ENCODE results near the gene RPAP3.

Gene RPAP3

GRCh38 chr12:47743311-47743860 lies 37.6 kb upstream of the RPAP3 start:
- DNase-seq (ENCODE audit: low read depth in 2 of 3, low spot score in 1 of 3) = no peak

- DNase-seq (ENCODE audit: low read depth in 2 of 3, low spot score in 1 of 3) = peak; percentile 56 to 83 (median 71)
Observed at GRCh38 chr12:47742253-47742825, 36.5 kb upstream of the RPAP3 start.

GRCh38 chr12:47741340-47741703 lies 35.5 kb upstream of the RPAP3 start:
- peak in 2 of 3 donors; percentile 30 to 31 for DNase-seq (ENCODE audit: low read depth in 2 of 3, low spot score in 1 of 3)

GRCh38 chr12:47740606-47741339 lies 34.9 kb upstream of the RPAP3 start:
- DNase-seq (ENCODE audit: low read depth in 2 of 3, low spot score in 1 of 3) = no peak

- no peak for DNase-seq (ENCODE audit: low read depth in 2 of 3, low spot score in 1 of 3)
Observed at GRCh38 chr12:47739979-47740378, 34.1 kb upstream of the RPAP3 start.

- no peak for DNase-seq (ENCODE audit: low read depth in 2 of 3, low spot score in 1 of 3)
Observed at GRCh38 chr12:47739297-47739696, 33.5 kb upstream of the RPAP3 start.

- no peak for DNase-seq (ENCODE audit: low read depth in 2 of 3, low spot score in 1 of 3)
Observed at GRCh38 chr12:47737936-47738594, 32.2 kb upstream of the RPAP3 start.

GRCh38 chr12:47736877-47737676 lies 31.2 kb upstream of the RPAP3 start:
- DNase-seq (ENCODE audit: low read depth in 2 of 3, low spot score in 1 of 3) = no peak

- DNase-seq (ENCODE audit: low read depth in 2 of 3, low spot score in 1 of 3) = no peak
Observed at GRCh38 chr12:47736216-47736615, 30.4 kb upstream of the RPAP3 start.

- no peak for DNase-seq (ENCODE audit: low read depth in 2 of 3, low spot score in 1 of 3)
Observed at GRCh38 chr12:47735649-47736048, 29.8 kb upstream of the RPAP3 start.

GRCh38 chr12:47734725-47735480 lies 29.1 kb upstream of the RPAP3 start:
- no peak for DNase-seq (ENCODE audit: low read depth in 2 of 3, low spot score in 1 of 3)

- no peak for DNase-seq (ENCODE audit: low read depth in 2 of 3, low spot score in 1 of 3)
Observed at GRCh38 chr12:47733142-47733541, 27.3 kb upstream of the RPAP3 start.

GRCh38 chr12:47732504-47732903 lies 26.7 kb upstream of the RPAP3 start:
- no peak for DNase-seq (ENCODE audit: low read depth in 2 of 3, low spot score in 1 of 3)

GRCh38 chr12:47731723-47732122 lies 25.9 kb upstream of the RPAP3 start:
- DNase-seq (ENCODE audit: low read depth in 2 of 3, low spot score in 1 of 3) = no peak

GRCh38 chr12:47730341-47730744 lies 24.5 kb upstream of the RPAP3 start:
- DNase-seq (ENCODE audit: low read depth in 2 of 3, low spot score in 1 of 3) = no peak

GRCh38 chr12:47729233-47729632 lies 23.4 kb upstream of the RPAP3 start:
- no peak for DNase-seq (ENCODE audit: low read depth in 2 of 3, low spot score in 1 of 3)

- no peak for DNase-seq (ENCODE audit: low read depth in 2 of 3, low spot score in 1 of 3)
Observed at GRCh38 chr12:47725893-47726292, 20.1 kb upstream of the RPAP3 start.

- DNase-seq (ENCODE audit: low read depth in 2 of 3, low spot score in 1 of 3) = no peak
Observed at GRCh38 chr12:47725091-47725772, 19.4 kb upstream of the RPAP3 start, which contains the start of gene ENDOU. ENDOU (minus strand) TSS chr12:47725490; CDS start chr12:47725413, 77 bp downstream.

GRCh38 chr12:47722941-47723631 lies 17.3 kb upstream of the RPAP3 start:
- DNase-seq (ENCODE audit: low read depth in 2 of 3, low spot score in 1 of 3) = no peak

Data from stimulated activated CD4-positive, alpha-beta T cell treated with anti-CD3 and anti-CD28 coated beads, Interleukin-12 subunit alpha, Interleukin-12 subunit beta, amount 100 ng/mL, for 48 hours (primary cell).